HCT116 (cell line): Measurements from ENCODE around the gene ZCCHC2. TPM values are rescaled to one million over a fixed set of nuclear protein-coding genes. Genes with fewer than 3 reads are reported as not detected.

Experiments
- ATAC-seq: fragments of 200-7000 bp; cut with Tn5 transposase; 2 replicates; pipeline ENCODE4 v1.9.1; 2020; ENCODE audit warnings: mild to moderate bottlenecking, moderate library complexity
- BruUV-seq: library from RNA; stranded (reverse); fragments of 400-500 nt; replicated peaks from 2 replicates; lab custom pipeline; 2021; lab: Mats Ljungman, UMichigan
- CTCF ChIA-PET: fragments of 300-600 bp; sonication (Branson Sonifier 250); formaldehyde crosslinking; loops from one replicate; lab custom pipeline; 2021; ENCODE audit warnings: antibody characterized with exemption; lab: Charles Lee
- POLR2A ChIA-PET: fragments of 300-600, 350-600 bp; sonication (Branson Sonifier 250); formaldehyde crosslinking; loops from one replicate; lab custom pipeline; 2021; ENCODE audit warnings: antibody characterized with exemption; lab: Charles Lee
- RAD21 ChIA-PET, 2 experiments: fragments of 300-600 bp; sonication (Branson Sonifier 250); formaldehyde crosslinking; loops; one replicate each; lab custom pipeline; 2023; ENCODE audit warnings: low total read pairs in 2 of 2; ENCODE audit not compliant: uncharacterized antibody in 2 of 2, unreplicated experiment in 2 of 2, low non-redundant PET in 1 of 2; lab: Charles Lee
- DNase-seq: peaks from one replicate; pipeline ENCODE4 v3.0.0-alpha.2; 2010; ENCODE audit warnings: low read depth, low spot score
- H2AFZ ChIP-seq: fragments of 200-600 bp; shearing (Covaris generic), sonication (generic); 2 replicates; pipeline ENCODE4 v1.6.1; 2017; ENCODE audit warnings: low read depth, mixed run types, mixed read lengths, antibody characterized with exemption, low read length; ENCODE audit not compliant: poor library complexity, severe bottlenecking
- H3K27ac ChIP-seq: 2 replicates; pipeline ENCODE4 v1.5.1; 2012; ENCODE audit warnings: low read depth, low read length
- H3K27me3 ChIP-seq: fragments of 200-600 bp; sonication (generic); 2 replicates; pipeline ENCODE4 v1.6.1; 2016; ENCODE audit warnings: mixed run types, low read length, mixed read lengths; ENCODE audit not compliant: insufficient read depth
- H3K36me3 ChIP-seq, 2 experiments: fragments of 200-500 bp in 1 of 2; fragments of 200-600 bp in 1 of 2; sonication (Bioruptor generic) in 1 of 2; sonication (generic) in 1 of 2; 2 replicates each; pipeline versions ENCODE4 v1.5.1 to v1.6.1; 2014 to 2016; ENCODE audit warnings: low read length in 2 of 2, inconsistent platforms in 1 of 2, mixed read lengths in 1 of 2, mixed run types in 1 of 2; ENCODE audit not compliant: insufficient read depth in 2 of 2, control insufficient read depth in 1 of 2
- H3K4me1 ChIP-seq, 2 experiments: fragments of 200-600 bp in 1 of 2; sonication (generic) in 1 of 2; 2 replicates each; pipeline versions ENCODE4 v1.5.1 to v1.6.1; 2012 to 2017; ENCODE audit warnings: low read length in 2 of 2, inconsistent platforms in 1 of 2, mild to moderate bottlenecking in 1 of 2, mixed read lengths in 1 of 2, mixed run types in 1 of 2, moderate library complexity in 1 of 2; ENCODE audit not compliant: insufficient read depth in 2 of 2, control insufficient read depth in 1 of 2
- H3K4me2 ChIP-seq: fragments of 200-600 bp; sonication (generic); 2 replicates; pipeline ENCODE4 v1.6.1; 2017; ENCODE audit warnings: mixed run types, low read length, mixed read lengths
- H3K4me3 ChIP-seq, 2 experiments: fragments of 200-600 bp in 1 of 2; sonication (generic) in 1 of 2; replicated peaks in 1 of 2; 2 replicates each; pipeline ENCODE4 v1.5.1; 2011 to 2016; ENCODE audit warnings: low read length in 2 of 2, control low read depth in 1 of 2, low read depth in 1 of 2, mild to moderate bottlenecking in 1 of 2, mixed read lengths in 1 of 2, mixed run types in 1 of 2
- H3K79me2 ChIP-seq: fragments of 200-600 bp; sonication (generic); 2 replicates; pipeline ENCODE4 v1.6.1; 2017; ENCODE audit warnings: mild to moderate bottlenecking, mixed run types, low read length, moderate library complexity, mixed read lengths; ENCODE audit not compliant: insufficient read depth
- H3K9ac ChIP-seq: fragments of 200-600 bp; sonication (generic); 2 replicates; pipeline ENCODE4 v1.6.1; 2016; ENCODE audit warnings: low read length, mixed read lengths
- H3K9me2 ChIP-seq: fragments of 200-600 bp; sonication (generic), shearing (Covaris generic); 2 replicates; pipeline ENCODE4 v1.6.1; 2017; ENCODE audit warnings: mixed run types, mild to moderate bottlenecking, moderate library complexity; ENCODE audit not compliant: insufficient read depth
- H3K9me3 ChIP-seq, 2 experiments: fragments of 200-500 bp in 1 of 2; fragments of 200-600 bp in 1 of 2; sonication (Bioruptor generic) in 1 of 2; sonication (generic) in 1 of 2; 2 replicates each; pipeline ENCODE4 v1.6.1; 2014 to 2017; ENCODE audit warnings: low read length in 2 of 2, mixed read lengths in 2 of 2, inconsistent platforms in 1 of 2, low read depth in 1 of 2, mild to moderate bottlenecking in 1 of 2, mixed run types in 1 of 2, moderate library complexity in 1 of 2; ENCODE audit not compliant: control insufficient read depth in 1 of 2, insufficient read depth in 1 of 2
- H4K20me1 ChIP-seq: fragments of 200-600 bp; sonication (generic), shearing (Covaris generic); 2 replicates; pipeline ENCODE4 v1.6.1; 2017; ENCODE audit warnings: mixed run types, mild to moderate bottlenecking, moderate library complexity; ENCODE audit not compliant: insufficient read depth
- ATF3 ChIP-seq: IDR thresholded peaks from 2 replicates; pipeline ENCODE4 v1.6.1; 2012
- CBX3 ChIP-seq: IDR thresholded peaks from 2 replicates; pipeline ENCODE4 v1.6.1; 2012; ENCODE audit warnings: low read depth
- CEBPB ChIP-seq: IDR thresholded peaks from 2 replicates; pipeline ENCODE4 v1.6.1; 2012; ENCODE audit warnings: low read depth
- CTCF ChIP-seq, 3 experiments: fragments of 200-600 bp in 1 of 3; sonication (generic) in 1 of 3; IDR thresholded peaks in 2 of 3; conservative IDR thresholded peaks in 1 of 3; 2 replicates each; pipeline ENCODE4 v1.5.1; 2012 to 2017; ENCODE audit warnings: low read depth in 2 of 3, low read length in 2 of 3, antibody characterized with exemption in 1 of 3, borderline replicate concordance in 1 of 3, control low read depth in 1 of 3, mild to moderate bottlenecking in 1 of 3, mixed read lengths in 1 of 3, mixed run types in 1 of 3, moderate library complexity in 1 of 3; ENCODE audit not compliant: insufficient read depth in 1 of 3
- EGR1 ChIP-seq: IDR thresholded peaks from 2 replicates; pipeline ENCODE4 v1.6.1; 2012; ENCODE audit warnings: low read depth
- ELF1 ChIP-seq: IDR thresholded peaks from 2 replicates; pipeline ENCODE4 v1.6.1; 2012; ENCODE audit warnings: low read depth, borderline replicate concordance
- EZH2 ChIP-seq: fragments of 200-600 bp; sonication (generic); IDR thresholded peaks from 2 replicates; pipeline ENCODE4 v1.6.1; 2017; ENCODE audit warnings: antibody characterized with exemption, mixed run types
- MAX ChIP-seq: IDR thresholded peaks from 2 replicates; pipeline ENCODE4 v1.6.1; 2012
- POLR2A ChIP-seq: IDR thresholded peaks from 2 replicates; pipeline ENCODE4 v1.7.0; 2011; ENCODE audit warnings: borderline replicate concordance; ENCODE audit not compliant: insufficient read depth, insufficient read length; ENCODE audit errors: extremely low read depth
- RAD21 ChIP-seq: IDR thresholded peaks from 2 replicates; pipeline ENCODE4 v1.6.1; 2012; ENCODE audit warnings: low read depth, mild to moderate bottlenecking
- SP1 ChIP-seq: IDR thresholded peaks from 2 replicates; pipeline ENCODE4 v1.6.1; 2012; ENCODE audit warnings: low read depth
- SRF ChIP-seq: IDR thresholded peaks from 2 replicates; pipeline ENCODE4 v1.6.1; 2012; ENCODE audit warnings: low read depth
- TCF7L2 ChIP-seq: IDR thresholded peaks from 2 replicates; pipeline ENCODE4 v1.7.0; 2011; ENCODE audit warnings: borderline replicate concordance, inconsistent platforms; ENCODE audit not compliant: insufficient read depth, insufficient read length; ENCODE audit errors: extremely low read depth
- ZBTB33 ChIP-seq: IDR thresholded peaks from 2 replicates; pipeline ENCODE4 v1.6.1; 2011; ENCODE audit warnings: mild to moderate bottlenecking, low read length, moderate library complexity; ENCODE audit not compliant: insufficient replicate concordance; ENCODE audit errors: extremely low read depth
- ZFX ChIP-seq: fragments of 450-650 bp; IDR thresholded peaks from 2 replicates; pipeline ENCODE4 v1.6.1; 2017
- ZNF274 ChIP-seq: fragments of 200-500 bp; sonication (Bioruptor generic); IDR thresholded peaks from 2 replicates; pipeline ENCODE4 v1.6.1; 2014; ENCODE audit warnings: mild to moderate bottlenecking, low read depth, low read length, inconsistent platforms
- intact Hi-C: fragments of 100-400 bp; cut with micrococcal nuclease; formaldehyde crosslinking; loops from 2 replicates; pipeline ENCODE4 v1.10.0; 2022
- total RNA-seq: library from RNA; stranded (reverse); gene quantifications from one replicate; pipeline ENCODE4 v1.2.1, GENCODE V29; 2021; ENCODE audit not compliant: unreplicated experiment

The ZCCHC2 gene
- total RNA-seq, 1 experiment from 2014 or later: 17.7 TPM

GRCh38 chr18:62549755-62550154 is 26.9 kb downstream of the ZCCHC2 start:
- POLR2A ChIA-PET: no interaction called here
- intact Hi-C loops: no loop called here

More at GRCh38 chr18:62549755-62550154, 26.9 kb downstream of the ZCCHC2 start:
- H3K9me3 ChIP-seq: no peaks in the 10 kb centered on the region
- RAD21 ChIA-PET: no interaction called here
- no peak overlapping the region for H3K4me3 ChIP-seq
- H3K79me2 ChIP-seq: no peaks in the 10 kb centered on the region
- H3K4me2 ChIP-seq: no peak overlapping the region
- DNase-seq (no peak), ATAC-seq (no peak)
- H3K9ac ChIP-seq: no peak overlapping the region
- H3K9me2 ChIP-seq: no peaks in the 10 kb centered on the region
- CTCF ChIA-PET: no interaction called here
- H2AFZ ChIP-seq: no peak overlapping the region
- no TSS peak for BruUV-seq
- H3K27me3 ChIP-seq: no peaks in the 10 kb centered on the region
- H4K20me1 ChIP-seq: no peaks in the 10 kb centered on the region
- peaks cover 4 to 9% of the 10 kb centered on the region in 2 experiments; a peak in 3 of 4 replicates for H3K4me1 ChIP-seq
- H3K36me3 ChIP-seq: peaks cover 4 to 6% of the 10 kb centered on the region in 2 experiments; a peak in 3 of 4 replicates
- TF ChIP-seq ZNF274 (no peak), MAX (no peak), CTCF (IDR thresholded peaks at IDR 0.05 in 2 of 3, conservative IDR thresholded peaks at IDR 0.05 in 1 of 3; ENCODE audit: borderline replicate concordance in 1 of 3, insufficient read depth in 1 of 3, low read depth in 2 of 3, low read length in 2 of 3) (no peak), ATF3 (no peak), EGR1 (no peak), ZFX (no peak), ZBTB33 (no peak), RAD21 (no peak), TCF7L2 (no peak), POLR2A (no peak), CEBPB (no peak), SRF (no peak), ELF1 (no peak), CBX3 (no peak), SP1 (no peak), EZH2 (no peak)
- no peak overlapping the region for H3K27ac ChIP-seq
